LHCN-M2 (cell line): Measurements from ENCODE around the gene LKAAEAR1. TPM values are rescaled to one million over a fixed set of nuclear protein-coding genes. Genes with fewer than 3 reads are reported as not detected.
"Not testable (repeated sequence)": the region's sequence is repeated elsewhere in the genome, so short reads cannot be mapped to it uniquely, and the experiment has no call there.

Experiments used
- DNase-seq: peaks from one replicate; pipeline ENCODE4 v3.0.0-alpha.2; 2012; ENCODE audit warnings: low read depth
- polyA plus RNA-seq: library from polyadenylated mRNA; unstranded; fragments of >200 nt; gene quantifications from one replicate; pipeline ENCODE4 v1.2.1, GENCODE V29; 2012; ENCODE audit warnings: missing spikeins
- total RNA-seq: library from RNA; depleted of rRNA; stranded (reverse); fragments of >200 nt; gene quantifications from 2 replicates; pipeline ENCODE4 v1.2.3, GENCODE V29; 2014; rRNA removed

The LKAAEAR1 gene
- 0.40 and 1.7 TPM in 2 replicates for total RNA-seq
- 0.11 TPM for polyA plus RNA-seq

GRCh38 chr20:64083804-64084684, at the start of gene LKAAEAR1:
Gene LKAAEAR1, minus strand, starts transcription at chr20:64084398. Its CDS starts 179 bp downstream, at chr20:64084219.
- DNase-seq = no peak

GRCh38 chr20:64131406-64131805, 47.2 kb upstream of the LKAAEAR1 start:
- DNase-seq = peak; percentile 20

GRCh38 chr20:64130876-64131275, 46.7 kb upstream of the LKAAEAR1 start:
- DNase-seq = no peak

- no peak for DNase-seq
These were observed 46.1 kb upstream of the LKAAEAR1 start for GRCh38 chr20:64130271-64130670.

GRCh38 chr20:64129146-64129782, 45.1 kb upstream of the LKAAEAR1 start:
- no peak for DNase-seq

- not testable (repeated sequence) for DNase-seq
These were observed 39.3 kb upstream of the LKAAEAR1 start for GRCh38 chr20:64123517-64123916.

- not testable (repeated sequence) for DNase-seq
These were observed 38.7 kb upstream of the LKAAEAR1 start for GRCh38 chr20:64122927-64123326.

- no peak for DNase-seq
These were observed 37.4 kb upstream of the LKAAEAR1 start for GRCh38 chr20:64121586-64121985.

- no peak for DNase-seq
These were observed 35.6 kb upstream of the LKAAEAR1 start for GRCh38 chr20:64119681-64120341.

- no peak for DNase-seq
These were observed 35.1 kb upstream of the LKAAEAR1 start for GRCh38 chr20:64119301-64119680.

GRCh38 chr20:64117432-64117777, 33.2 kb upstream of the LKAAEAR1 start:
- DNase-seq = not testable (repeated sequence)

GRCh38 chr20:64116541-64117431, 32.6 kb upstream of the LKAAEAR1 start:
- no peak for DNase-seq

- DNase-seq = no peak
These were observed 31.8 kb upstream of the LKAAEAR1 start for GRCh38 chr20:64116016-64116415.

- no peak for DNase-seq
These were observed 31.1 kb upstream of the LKAAEAR1 start for GRCh38 chr20:64115171-64115911.

GRCh38 chr20:64114356-64114971, 30.3 kb upstream of the LKAAEAR1 start:
- no peak for DNase-seq

GRCh38 chr20:64113796-64114355, 29.7 kb upstream of the LKAAEAR1 start:
- no peak for DNase-seq

- no peak for DNase-seq
These were observed 29.2 kb upstream of the LKAAEAR1 start for GRCh38 chr20:64113444-64113775.

GRCh38 chr20:64112691-64113443, 28.7 kb upstream of the LKAAEAR1 start:
- DNase-seq = no peak
